Measurements from ENCODE around the gene AK8.

- TF ChIP-seq CTCF (IDR thresholded peaks at IDR 0.05; ENCODE audit: low read depth, low read length) (no peak), EZH2phosphoT487 (IDR thresholded peaks at IDR 0.05; ENCODE audit: low read depth) (no peak)
Observed at GRCh38 chr9:132750668-132751067, 127.4 kb downstream of the AK8 start.

Measured in OCI-LY3 (cell line).